GM13976 (cell line): ENCODE results near the gene RPL18A.

Experiments used
- DNase-seq: peaks from one replicate; pipeline ENCODE4 v3.0.0; 2012; ENCODE audit warnings: low spot score
- CTCF ChIP-seq: IDR thresholded peaks from 2 replicates; pipeline ENCODE4 v1.5.1; 2012; ENCODE audit warnings: borderline replicate concordance, mild to moderate bottlenecking; ENCODE audit not compliant: insufficient read depth; ENCODE audit errors: extremely low read depth, missing control alignments, control extremely low read depth
- in situ Hi-C: fragments of 300-500 bp; cut with MboI; formaldehyde crosslinking; loops from one replicate; pipeline ENCODE4 v1.12.0; 2022; ENCODE audit warnings: low sequenced_read_pairs, mixed read lengths, inconsistent platforms; ENCODE audit not compliant: unreplicated experiment

RPL18A gene

GRCh38 chr19:17861542-17862402 is 2.1 kb downstream of the RPL18A start:
- in situ Hi-C loops: loop anchor here (10.0 kb wide), 1 partner anchor 63 kb away; no protein-coding TSS in a partner anchor
- TF ChIP-seq CTCF: no peak
- DNase-seq: no peak

GRCh38 chr19:17862711-17863519 is 3.2 kb downstream of the RPL18A start:
- DNase-seq: no peak
- in situ Hi-C loops: loop anchor here (10.0 kb wide), 1 partner anchor 62 kb away; no protein-coding TSS in a partner anchor
- TF ChIP-seq CTCF: peak; percentile 11

- no peak for DNase-seq
- in situ Hi-C loops: loop anchor here (10.0 kb wide), 1 partner anchor 61 kb away; no protein-coding TSS in a partner anchor
- no peak for TF ChIP-seq CTCF
Measured at GRCh38 chr19:17863520-17864182, 3.9 kb downstream of the RPL18A start.

GRCh38 chr19:17865364-17866311 is 5.9 kb downstream of the RPL18A start:
- no peak for DNase-seq

GRCh38 chr19:17866312-17866963 is 6.7 kb downstream of the RPL18A start:
- in situ Hi-C loops: loop anchor here (10.0 kb wide), 1 partner anchor 58 kb away; no protein-coding TSS in a partner anchor
- no peak for DNase-seq
- no peak for TF ChIP-seq CTCF

More at GRCh38 chr19:17865364-17866311, 5.9 kb downstream of the RPL18A start:
- in situ Hi-C loops: loop anchor here (10.0 kb wide), 1 partner anchor 59 kb away; no protein-coding TSS in a partner anchor
- TF ChIP-seq CTCF: no peak
